ENCODE data around the gene NUP210L. TPM values are rescaled to one million over a fixed set of nuclear protein-coding genes. Genes with fewer than 3 reads are reported as not detected.
A peak's percentile ranks its signal among the peaks of the same experiment; 100 is the strongest.

Gene NUP210L
- total and polyA plus RNA-seq, 12 donors = 0.01 to 0.45 (median 0.11) TPM; not detected in 6

- H3K4me3 ChIP-seq = peak overlapping the region; percentile 71 to 99 (median 94)
- no peak for DNase-seq
- H3K9me3 ChIP-seq = no peaks in the 10 kb centered on the region
- no peak for TF ChIP-seq CTCF (IDR thresholded peaks at IDR 0.05)
- H3K27ac ChIP-seq = peak overlapping the region in 9 of 10 donors; percentile 85 to 98 (median 95)
- no peak for ATAC-seq
- no peaks in the 10 kb centered on the region for H3K27me3 ChIP-seq
- 29 to 32% methylated on average over 6 of the region's 6 CpGs for WGBS, 2 donors
- H3K4me1 ChIP-seq = peaks cover 11 to 70% (median 51%) of the 10 kb centered on the region in 9 donors
- H3K36me3 ChIP-seq = peaks cover 0 to 58% (median 31%) of the 10 kb centered on the region in 9 donors
- intact Hi-C loops (cut with DNase I) = loop anchor here in 1 of 10 donors (10.0 kb wide), 1 partner anchor 162 kb away; no protein-coding TSS in a partner anchor
Measured at GRCh38 chr1:153956997-153957715, 197.7 kb downstream of the NUP210L start.

- Histone ChIP-seq H3K36me3 (peaks cover 0 to 59% (median 42%) of the 10 kb centered on the region in 9 donors), H3K27me3 (no peaks in the 10 kb centered on the region), H3K4me3 (no peak overlapping the region), H3K4me1 (peaks cover 5 to 48% (median 35%) of the 10 kb centered on the region in 9 donors), H3K9me3 (no peaks in the 10 kb centered on the region), H3K27ac (peak overlapping the region in 1 of 10 donors; percentile 21)
- intact Hi-C loops (cut with DNase I) = loop anchor here in 1 of 10 donors (10.0 kb wide), 1 partner anchor 160 kb away; no protein-coding TSS in a partner anchor
- TF ChIP-seq CTCF (IDR thresholded peaks at IDR 0.05) = no peak
- 93 to 94% methylated on average over 10 of the region's 10 CpGs for WGBS, 2 donors
- DNase-seq (peak in 1 of 2 donors; percentile 2), ATAC-seq (no peak)
Measured at GRCh38 chr1:153954826-153955225, 200.0 kb downstream of the NUP210L start.

GRCh38 chr1:153953859-153954365 is 201.0 kb downstream of the NUP210L start:
- Histone ChIP-seq H3K27me3 (no peaks in the 10 kb centered on the region), H3K4me3 (no peak overlapping the region), H3K4me1 (peaks cover 5 to 39% (median 27%) of the 10 kb centered on the region in 9 donors), H3K27ac (peak overlapping the region in 1 of 10 donors; percentile 11), H3K9me3 (no peaks in the 10 kb centered on the region), H3K36me3 (peaks cover 0 to 63% (median 46%) of the 10 kb centered on the region in 9 donors)
- TF ChIP-seq CTCF (IDR thresholded peaks at IDR 0.05) = no peak
- ATAC-seq = no peak
- 80 to 82% methylated on average over 4 of the region's 4 CpGs for WGBS, 2 donors
- DNase-seq = peak in 1 of 2 donors; percentile 3
- intact Hi-C loops (cut with DNase I) = loop anchor here in 1 of 10 donors (10.0 kb wide), 1 partner anchor 159 kb away; no protein-coding TSS in a partner anchor

GRCh38 chr1:153951801-153952200 is 203.1 kb downstream of the NUP210L start:
- no peak for DNase-seq
- intact Hi-C loops (cut with DNase I) = loop anchor here in 1 of 10 donors (10.0 kb wide), 1 partner anchor 157 kb away; no protein-coding TSS in a partner anchor
- peaks cover 0 to 82% (median 54%) of the 10 kb centered on the region in 9 donors for H3K36me3 ChIP-seq
- no peak overlapping the region for H3K27ac ChIP-seq
- no peaks in the 10 kb centered on the region for H3K27me3 ChIP-seq
- WGBS, 2 donors = 93 to 96% methylated on average over 2 of the region's 2 CpGs
- no peaks in the 10 kb centered on the region for H3K9me3 ChIP-seq
- H3K4me1 ChIP-seq = peaks cover under 1 to 37% (median 23%) of the 10 kb centered on the region in 9 donors
- ATAC-seq = no peak
- H3K4me3 ChIP-seq = no peak overlapping the region
- TF ChIP-seq CTCF (IDR thresholded peaks at IDR 0.05) = no peak

Data from heart right ventricle (tissue), 16 donors.